GM10248 (cell line): Measurements from ENCODE around the gene OXCT1.

Source experiments
- CTCF ChIA-PET: fragments of 300-600 bp; sonication (Branson Sonifier 250); formaldehyde crosslinking; extraction: SDS; loops from one replicate; lab custom pipeline; 2021; ENCODE audit warnings: antibody characterized with exemption; lab: Yijun Ruan, JAX
- POLR2A ChIA-PET: fragments of 350-650 bp; sonication (Branson Sonifier 250); formaldehyde crosslinking; extraction: SDS; loops from one replicate; lab custom pipeline; 2020; ENCODE audit warnings: antibody characterized with exemption; lab: Yijun Ruan, JAX
- DNase-seq: peaks from one replicate; pipeline ENCODE4 v3.0.0; 2012; ENCODE audit errors: extremely low spot score
- CTCF ChIP-seq: IDR thresholded peaks from 2 replicates; pipeline ENCODE4 v1.5.1; 2012; ENCODE audit warnings: mild to moderate bottlenecking, low read depth; ENCODE audit errors: extremely low read depth, missing control alignments, control extremely low read depth

Gene OXCT1

GRCh38 chr5:41795125-41795524, 75.1 kb downstream of the OXCT1 start:
- ChIA-PET POLR2A (no interaction called here), CTCF (interaction anchor here (0.8 to 2.4 kb wide), 4 partner anchors 12 to 48 kb away, joined by 3 to 9 read pairs (median 4); no protein-coding TSS in a partner anchor)
- TF ChIP-seq CTCF: no peak
- DNase-seq: no peak

- TF ChIP-seq CTCF: no peak
- ChIA-PET CTCF (interaction anchor here (0.8 to 2.4 kb wide), 5 partner anchors 9 to 50 kb away, joined by 3 to 9 read pairs (median 4); no protein-coding TSS in a partner anchor), POLR2A (no interaction called here)
- no peak for DNase-seq
Measured at GRCh38 chr5:41794471-41794870, 75.8 kb downstream of the OXCT1 start.

- ChIA-PET POLR2A (no interaction called here), CTCF (interaction anchor here (0.9 to 1.7 kb wide), 8 partner anchors 10 to 97 kb away, joined by 3 to 6 read pairs (median 4); no protein-coding TSS in a partner anchor)
- no peak for DNase-seq
- no peak for TF ChIP-seq CTCF
Measured at GRCh38 chr5:41793141-41793770, 77.0 kb downstream of the OXCT1 start.

- no peak for DNase-seq
- TF ChIP-seq CTCF: no peak
- CTCF ChIA-PET: interaction anchor here (0.9 to 2.3 kb wide), 11 partner anchors 9 to 51 kb away, joined by 3 to 7 read pairs (median 4); no protein-coding TSS in a partner anchor
- POLR2A ChIA-PET: no interaction called here
Measured at GRCh38 chr5:41790038-41790776, 80.0 kb downstream of the OXCT1 start.

GRCh38 chr5:41789434-41789833, 80.8 kb downstream of the OXCT1 start:
- TF ChIP-seq CTCF: no peak
- no peak for DNase-seq
- CTCF ChIA-PET: interaction anchor here (0.7 to 2.3 kb wide), 7 partner anchors 8 to 49 kb away, joined by 3 to 7 read pairs (median 4); no protein-coding TSS in a partner anchor
- POLR2A ChIA-PET: no interaction called here

GRCh38 chr5:41788941-41789368, 81.3 kb downstream of the OXCT1 start:
- TF ChIP-seq CTCF: no peak
- DNase-seq: no peak
- ChIA-PET POLR2A (no interaction called here), CTCF (interaction anchor here (0.7 to 2.3 kb wide), 3 partner anchors 8 to 30 kb away, joined by 3 to 7 read pairs (median 3); no protein-coding TSS in a partner anchor)
